HepG2 (cell line): ENCODE data around the gene IFT88. TPM values are rescaled to one million over a fixed set of nuclear protein-coding genes. Genes with fewer than 3 reads are reported as not detected.

Experiments used
- ATAC-seq: fragments of 200-7000 bp; cut with Tn5 transposase; 3 replicates; pipeline ENCODE4 v1.9.1; 2020; ENCODE audit warnings: mild to moderate bottlenecking, moderate library complexity
- BruUV-seq: library from RNA; stranded (reverse); fragments of 400-500 nt; replicated peaks from 2 replicates; lab custom pipeline; 2021; lab: Mats Ljungman, UMichigan
- CTCF ChIA-PET: fragments of 300-600 bp; formaldehyde crosslinking; extraction: SDS; loops from one replicate; lab custom pipeline; 2021; ENCODE audit warnings: low total read pairs, inconsistent platforms, low intra/inter-chr PET ratio; lab: Yijun Ruan, JAX
- POLR2A ChIA-PET: fragments of 350-600 bp; sonication (Branson Sonifier 250); formaldehyde crosslinking; loops from one replicate; lab custom pipeline; 2020; ENCODE audit warnings: antibody characterized with exemption, inconsistent platforms; lab: Yijun Ruan, JAX
- DNase-seq: peaks from one replicate; pipeline ENCODE4 v3.0.0-alpha.2; 2015; ENCODE audit warnings: low spot score
- FAIRE-seq: peaks from 3 replicates; lab custom pipeline; 2011; peaks lifted over from hg19 to GRCh38; lab: Jason Lieb, UNC
- H2AFZ ChIP-seq: one replicate; pipeline ENCODE4 v1.6.1; 2011; ENCODE audit warnings: low read length, inconsistent platforms
- H3K27ac ChIP-seq: fragments of 300-600 bp; 3 replicates; pipeline ENCODE4 v1.8.0; 2011; ENCODE audit warnings: mixed run types, mild to moderate bottlenecking, mixed read lengths, low read length, inconsistent platforms; ENCODE audit not compliant: insufficient read depth; ENCODE audit errors: extremely low read length
- H3K27me3 ChIP-seq, 2 experiments: fragments of 200-600 bp in 1 of 2; 2 replicates in 1 of 2; 3 replicates in 1 of 2; pipeline versions ENCODE4 v1.6.0 to v1.8.0; 2011; ENCODE audit warnings: low read length in 2 of 2, mild to moderate bottlenecking in 2 of 2, moderate library complexity in 2 of 2, inconsistent platforms in 1 of 2; ENCODE audit not compliant: insufficient read depth in 2 of 2, control insufficient read depth in 1 of 2
- H3K36me3 ChIP-seq, 2 experiments: fragments of 200-600 bp in 1 of 2; replicated peaks in 1 of 2; 2 replicates in 1 of 2; 3 replicates in 1 of 2; pipeline versions ENCODE4 v1.5.1 to v1.8.0; 2011; ENCODE audit warnings: low read length in 2 of 2, inconsistent platforms in 1 of 2; ENCODE audit not compliant: insufficient read depth in 2 of 2, control insufficient read depth in 1 of 2
- H3K4me1 ChIP-seq: 2 replicates; pipeline ENCODE4 v1.5.1; 2012; ENCODE audit warnings: low read length, inconsistent platforms; ENCODE audit not compliant: insufficient read depth
- H3K4me2 ChIP-seq: 2 replicates; pipeline ENCODE4 v1.6.0; 2011; ENCODE audit warnings: low read depth, low read length, inconsistent platforms
- H3K4me3 ChIP-seq, 3 experiments: fragments of 200-600 bp in 1 of 3; sonication (generic), shearing (Covaris generic) in 1 of 3; replicated peaks in 1 of 3; 2 replicates each; pipeline ENCODE4 v1.5.1; 2011 to 2016; ENCODE audit warnings: low read length in 3 of 3, inconsistent platforms in 2 of 3, low read depth in 2 of 3, mild to moderate bottlenecking in 2 of 3, control low read depth in 1 of 3, mixed read lengths in 1 of 3; ENCODE audit not compliant: insufficient read depth in 1 of 3
- H3K79me2 ChIP-seq: one replicate; pipeline ENCODE4 v1.6.1; 2011; ENCODE audit warnings: low read length, inconsistent platforms; ENCODE audit not compliant: insufficient read depth
- H3K9ac ChIP-seq: 2 replicates; pipeline ENCODE4 v1.6.0; 2011; ENCODE audit warnings: mild to moderate bottlenecking, low read depth, low read length, inconsistent platforms; ENCODE audit not compliant: insufficient read depth
- H3K9me3 ChIP-seq: 2 replicates; pipeline ENCODE4 v1.5.1; 2012; ENCODE audit warnings: mild to moderate bottlenecking, low read length
- H4K20me1 ChIP-seq: 2 replicates; pipeline ENCODE4 v1.6.0; 2011; ENCODE audit warnings: inconsistent platforms, mild to moderate bottlenecking, low read length, moderate library complexity; ENCODE audit not compliant: insufficient read depth
- CREB3 ChIP-seq: sonication (generic); formaldehyde crosslinking; IDR thresholded peaks from 2 replicates; pipeline ENCODE4 v1.5.0; 2020; ENCODE audit warnings: missing genetic modification reagents
- EP300 ChIP-seq, 3 experiments: sonication (generic) in 1 of 3; formaldehyde crosslinking in 1 of 3; IDR thresholded peaks; 2 replicates each; pipeline versions ENCODE4 v1.5.1 to v1.6.1; 2011 to 2020; ENCODE audit warnings: low read depth in 2 of 3, low read length in 2 of 3, borderline replicate concordance in 1 of 3, improper control_type of control experiment in 1 of 3, mild to moderate bottlenecking in 1 of 3, missing genetic modification reagents in 1 of 3, moderate library complexity in 1 of 3
- ERF ChIP-seq: IDR thresholded peaks from 2 replicates; pipeline ENCODE4 v1.6.1; 2018; ENCODE audit warnings: missing biosample characterization, missing genetic modification reagents
- GATAD1 ChIP-seq: IDR thresholded peaks from 2 replicates; pipeline ENCODE4 v1.6.1; 2016; ENCODE audit warnings: missing genetic modification reagents, missing compliant biosample characterization
- HMG20B ChIP-seq: conservative IDR thresholded peaks from 2 replicates; pipeline ENCODE4 v1.6.1; 2016; ENCODE audit warnings: missing genetic modification reagents, missing compliant biosample characterization
- KDM3A ChIP-seq: IDR thresholded peaks from 2 replicates; pipeline ENCODE4 v1.6.1; 2018; ENCODE audit warnings: low read depth, missing compliant biosample characterization
- MBNL3 ChIP-seq: fragments of 250-450 bp; sonication (Bioruptor Pico); conservative IDR thresholded peaks from 2 replicates; pipeline ENCODE4 v1.8.0; 2022; ENCODE audit warnings: mild to moderate bottlenecking, inconsistent platforms
- MXD4 ChIP-seq: IDR thresholded peaks from 2 replicates; pipeline ENCODE4 v1.6.1; 2016; ENCODE audit warnings: mild to moderate bottlenecking, missing biosample characterization, missing genetic modification reagents
- PAX8 ChIP-seq: sonication (generic); formaldehyde crosslinking; IDR thresholded peaks from 2 replicates; pipeline ENCODE4 v1.8.0; 2022; ENCODE audit warnings: mild to moderate bottlenecking, missing genetic modification reagents, borderline replicate concordance
- RBM22 ChIP-seq: fragments of 200-400 bp; formaldehyde crosslinking; optimal IDR thresholded peaks from 2 replicates; pipeline ENCODE3; 2017; ENCODE audit warnings: mild to moderate bottlenecking, low read length, moderate library complexity
- RFX1 ChIP-seq: fragments of 450-650 bp; IDR thresholded peaks from 2 replicates; pipeline ENCODE4 v1.6.1; 2017
- SATB2 ChIP-seq: sonication (generic); formaldehyde crosslinking; IDR thresholded peaks from 2 replicates; pipeline ENCODE4 v1.5.0; 2020; ENCODE audit warnings: missing genetic modification reagents
- TBL1XR1 ChIP-seq: fragments of 150-350 bp; IDR thresholded peaks from 2 replicates; pipeline ENCODE4 v1.6.1; 2014; ENCODE audit warnings: borderline replicate concordance, low read length; ENCODE audit not compliant: partially characterized antibody
- TCF7L2 ChIP-seq: IDR thresholded peaks from 2 replicates; pipeline ENCODE4 v1.6.1; 2011; ENCODE audit warnings: mild to moderate bottlenecking, low read depth, low read length, moderate library complexity
- ZNF33B ChIP-seq: sonication (generic); formaldehyde crosslinking; IDR thresholded peaks from 2 replicates; pipeline ENCODE4 v1.5.1; 2020; ENCODE audit warnings: mild to moderate bottlenecking, missing genetic modification reagents
- ZNF589 ChIP-seq: sonication (generic); formaldehyde crosslinking; conservative IDR thresholded peaks from 2 replicates; pipeline ENCODE4 v1.8.0; 2022; ENCODE audit warnings: mild to moderate bottlenecking, moderate library complexity, missing genetic modification reagents
- ZNF768 ChIP-seq: sonication (generic); formaldehyde crosslinking; IDR thresholded peaks from 2 replicates; pipeline ENCODE4 v1.4.0; 2020; ENCODE audit warnings: missing genetic modification reagents
- WGBS: methylation state at CpG from one replicate; pipeline ENCODE4 v1.1.6; 2017; ENCODE audit warnings: low lambda C conversion rate; 5-methylcytosine and 5-hydroxymethylcytosine counted together
- in situ Hi-C: cut with HindIII; loops from 2 replicates; pipeline ENCODE4 v1.10.0; 2017; ENCODE audit warnings: low pct_unique_long_range_greater_than_20kb; ENCODE audit not compliant: extremely low pct_ligation_motif_present
- intact Hi-C: fragments of 100-400 bp; cut with micrococcal nuclease; formaldehyde crosslinking; loops from one replicate; pipeline ENCODE4 v1.10.0; 2022; ENCODE audit not compliant: unreplicated experiment
- polyA plus RNA-seq, 8 experiments: library from polyadenylated mRNA; depleted of rRNA in 3 of 8; stranded (reverse) in 7 of 8; unstranded in 1 of 8; fragments of >200 nt; fragmentation: Illumina TruSeq in 4 of 8; extraction: Trizol in 4 of 8; gene quantifications; 2 replicates each; pipeline versions ENCODE4 v1.2.1 to v1.2.3, GENCODE V29; 2011 to 2016; ENCODE audit warnings: low read depth in 4 of 8, missing spikeins in 1 of 8, mixed read lengths in 1 of 8; ENCODE audit not compliant: insufficient read depth in 1 of 8
- total RNA-seq, 5 experiments: library from RNA; depleted of rRNA; stranded (reverse); fragments of >200 nt; fragmentation: Illumina TruSeq; extraction: Trizol; gene quantifications; 2 replicates each; pipeline ENCODE4 v1.2.3, GENCODE V29; 2016; ENCODE audit warnings: low read depth in 1 of 5

Gene IFT88
- total and polyA plus RNA-seq, 2 of the 13 experiments (the other 11 are each of a cell fraction or from before 2014, with no cell fraction given): 8.4 to 19.9 TPM

GRCh38 chr13:20719783-20720182, 152.8 kb downstream of the IFT88 start:
- H3K36me3 ChIP-seq: no peaks in the 10 kb centered on the region
- no peak overlapping the region for H3K4me2 ChIP-seq
- no peak overlapping the region for H3K9ac ChIP-seq
- H3K9me3 ChIP-seq: no peaks in the 10 kb centered on the region
- intact Hi-C loops (no loop called here), in situ Hi-C loops (no loop called here)
- 36% methylated on average over 13 of the region's 13 CpGs for whole genome bisulfite sequencing
- H3K79me2 ChIP-seq: no peaks in the 10 kb centered on the region
- FAIRE-seq (no peak), ATAC-seq (no peak), DNase-seq (no peak)
- CTCF ChIA-PET: no interaction called here
- H2AFZ ChIP-seq: no peak overlapping the region
- H4K20me1 ChIP-seq: no peaks in the 10 kb centered on the region
- no peaks in the 10 kb centered on the region for H3K27me3 ChIP-seq
- TF ChIP-seq TCF7L2: no peak
- TF ChIP-seq ZNF33B (CRISPR knock-in tag): no peak
- no peak for TF ChIP-seq PAX8 (CRISPR knock-in tag)
- TF ChIP-seq KDM3A: no peak
- TF ChIP-seq ERF (CRISPR knock-in tag): no peak
- no peak for TF ChIP-seq CREB3 (CRISPR knock-in tag)
- H3K4me1 ChIP-seq: peaks cover 33% of the 10 kb centered on the region
- H3K4me3 ChIP-seq: no peak overlapping the region
- POLR2A ChIA-PET: no interaction called here
- no peak overlapping the region for H3K27ac ChIP-seq
- BruUV-seq: no TSS peak

- H4K20me1 ChIP-seq: no peaks in the 10 kb centered on the region
- H3K4me3 ChIP-seq: no peak overlapping the region
- H3K27me3 ChIP-seq: no peaks in the 10 kb centered on the region
- no peak overlapping the region for H3K27ac ChIP-seq
- H3K4me2 ChIP-seq: no peak overlapping the region
- no peak for ATAC-seq
- no TSS peak for BruUV-seq
- no peak for TF ChIP-seq RBM22
- TF ChIP-seq RFX1: no peak
- TF ChIP-seq TBL1XR1: no peak
- TF ChIP-seq MBNL3: no peak
- no peak for TF ChIP-seq MXD4 (CRISPR knock-in tag)
- no peak for TF ChIP-seq HMG20B (CRISPR knock-in tag)
- no peak for TF ChIP-seq ZNF589 (CRISPR knock-in tag)
- no peak for TF ChIP-seq GATAD1 (CRISPR knock-in tag)
- no peak for TF ChIP-seq SATB2 (CRISPR knock-in tag)
- no peak for TF ChIP-seq ZNF768
- TF ChIP-seq EP300 (IDR thresholded peaks at IDR 0.05; ENCODE audit: low read depth in 2 of 2, low read length in 2 of 2): no peak
- TF ChIP-seq EP300 (CRISPR knock-in tag; IDR thresholded peaks at IDR 0.05; ENCODE audit: borderline replicate concordance): no peak
- TF ChIP-seq, all 625 proteins: peak for 0
- WGBS: 71% methylated on average over 8 of the region's 11 CpGs
- H3K79me2 ChIP-seq: no peaks in the 10 kb centered on the region
- ChIA-PET CTCF (no interaction called here), POLR2A (no interaction called here)
- intact Hi-C loops: no loop called here
- H2AFZ ChIP-seq: no peak overlapping the region
- FAIRE-seq (no peak), DNase-seq (no peak)
- no peak overlapping the region for H3K9ac ChIP-seq
- H3K36me3 ChIP-seq: no peaks in the 10 kb centered on the region
- in situ Hi-C loops: no loop called here
- H3K9me3 ChIP-seq: no peaks in the 10 kb centered on the region
- peaks cover 33% of the 10 kb centered on the region for H3K4me1 ChIP-seq
Observed at GRCh38 chr13:20720499-20720898, 153.5 kb downstream of the IFT88 start.
